ENCODE measurements around the gene F12. TPM values are rescaled to one million over a fixed set of nuclear protein-coding genes. Genes with fewer than 3 reads are reported as not detected.

Gene F12
- total RNA-seq, 1 experiment from 2014 or later, result 10.0 TPM

GRCh38 chr5:177455661-177456590 is 46.6 kb upstream of the F12 start (continued):
- TF ChIP-seq ARID4B (CRISPR knock-in tag; IDR thresholded peaks at IDR 0.05; ENCODE audit: borderline replicate concordance) (peak; percentile 77; the same call in 1 of the 2 replicates), USF1 (CRISPR knock-in tag; IDR thresholded peaks at IDR 0.05) (peak; percentile 51; the same call in 1 of the 2 replicates), FOXK1 (CRISPR knock-in tag; IDR thresholded peaks at IDR 0.05) (no peak), CBFB (CRISPR knock-in tag; IDR thresholded peaks at IDR 0.05; ENCODE audit: low read depth) (0 out of 2 replicates have a peak, but pooled peaks have one; percentile 7), ZNF423 (CRISPR knock-in tag; IDR thresholded peaks at IDR 0.05) (no peak), ZNF396 (CRISPR knock-in tag; IDR thresholded peaks at IDR 0.05; ENCODE audit: borderline replicate concordance) (no peak), TP53 (CRISPR knock-in tag; IDR thresholded peaks at IDR 0.05) (no peak), FOXP4 (CRISPR knock-in tag; IDR thresholded peaks at IDR 0.05) (no peak), SMAD3 (CRISPR knock-in tag; IDR thresholded peaks at IDR 0.05; ENCODE audit: borderline replicate concordance) (peak; percentile 14; the same call in 1 of the 2 replicates), ATF6 (CRISPR knock-in tag; IDR thresholded peaks at IDR 0.05) (no peak), SMAD4 (CRISPR knock-in tag; IDR thresholded peaks at IDR 0.05) (no peak), ZNF281 (CRISPR knock-in tag; IDR thresholded peaks at IDR 0.05) (peak; percentile 1; the same call in 1 of the 2 replicates), NR1H2 (CRISPR knock-in tag; IDR thresholded peaks at IDR 0.05) (no peak), ZNF138 (CRISPR knock-in tag; conservative IDR thresholded peaks at IDR 0.05) (no peak), RELA (CRISPR knock-in tag; IDR thresholded peaks at IDR 0.05; ENCODE audit: borderline replicate concordance) (no peak)
- TF ChIP-seq, protein P1, sequence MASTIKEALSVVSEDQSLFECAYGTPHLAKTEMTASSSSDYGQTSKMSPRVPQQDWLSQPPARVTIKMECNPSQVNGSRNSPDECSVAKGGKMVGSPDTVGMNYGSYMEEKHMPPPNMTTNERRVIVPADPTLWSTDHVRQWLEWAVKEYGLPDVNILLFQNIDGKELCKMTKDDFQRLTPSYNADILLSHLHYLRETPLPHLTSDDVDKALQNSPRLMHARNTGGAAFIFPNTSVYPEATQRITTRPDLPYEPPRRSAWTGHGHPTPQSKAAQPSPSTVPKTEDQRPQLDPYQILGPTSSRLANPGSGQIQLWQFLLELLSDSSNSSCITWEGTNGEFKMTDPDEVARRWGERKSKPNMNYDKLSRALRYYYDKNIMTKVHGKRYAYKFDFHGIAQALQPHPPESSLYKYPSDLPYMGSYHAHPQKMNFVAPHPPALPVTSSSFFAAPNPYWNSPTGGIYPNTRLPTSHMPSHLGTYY (CRISPR knock-in tag; IDR thresholded peaks at IDR 0.05), result no peak
- TF ChIP-seq, protein P2, sequence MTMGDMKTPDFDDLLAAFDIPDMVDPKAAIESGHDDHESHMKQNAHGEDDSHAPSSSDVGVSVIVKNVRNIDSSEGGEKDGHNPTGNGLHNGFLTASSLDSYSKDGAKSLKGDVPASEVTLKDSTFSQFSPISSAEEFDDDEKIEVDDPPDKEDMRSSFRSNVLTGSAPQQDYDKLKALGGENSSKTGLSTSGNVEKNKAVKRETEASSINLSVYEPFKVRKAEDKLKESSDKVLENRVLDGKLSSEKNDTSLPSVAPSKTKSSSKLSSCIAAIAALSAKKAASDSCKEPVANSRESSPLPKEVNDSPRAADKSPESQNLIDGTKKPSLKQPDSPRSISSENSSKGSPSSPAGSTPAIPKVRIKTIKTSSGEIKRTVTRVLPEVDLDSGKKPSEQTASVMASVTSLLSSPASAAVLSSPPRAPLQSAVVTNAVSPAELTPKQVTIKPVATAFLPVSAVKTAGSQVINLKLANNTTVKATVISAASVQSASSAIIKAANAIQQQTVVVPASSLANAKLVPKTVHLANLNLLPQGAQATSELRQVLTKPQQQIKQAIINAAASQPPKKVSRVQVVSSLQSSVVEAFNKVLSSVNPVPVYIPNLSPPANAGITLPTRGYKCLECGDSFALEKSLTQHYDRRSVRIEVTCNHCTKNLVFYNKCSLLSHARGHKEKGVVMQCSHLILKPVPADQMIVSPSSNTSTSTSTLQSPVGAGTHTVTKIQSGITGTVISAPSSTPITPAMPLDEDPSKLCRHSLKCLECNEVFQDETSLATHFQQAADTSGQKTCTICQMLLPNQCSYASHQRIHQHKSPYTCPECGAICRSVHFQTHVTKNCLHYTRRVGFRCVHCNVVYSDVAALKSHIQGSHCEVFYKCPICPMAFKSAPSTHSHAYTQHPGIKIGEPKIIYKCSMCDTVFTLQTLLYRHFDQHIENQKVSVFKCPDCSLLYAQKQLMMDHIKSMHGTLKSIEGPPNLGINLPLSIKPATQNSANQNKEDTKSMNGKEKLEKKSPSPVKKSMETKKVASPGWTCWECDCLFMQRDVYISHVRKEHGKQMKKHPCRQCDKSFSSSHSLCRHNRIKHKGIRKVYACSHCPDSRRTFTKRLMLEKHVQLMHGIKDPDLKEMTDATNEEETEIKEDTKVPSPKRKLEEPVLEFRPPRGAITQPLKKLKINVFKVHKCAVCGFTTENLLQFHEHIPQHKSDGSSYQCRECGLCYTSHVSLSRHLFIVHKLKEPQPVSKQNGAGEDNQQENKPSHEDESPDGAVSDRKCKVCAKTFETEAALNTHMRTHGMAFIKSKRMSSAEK (CRISPR knock-in tag; IDR thresholded peaks at IDR 0.05; ENCODE audit: borderline replicate concordance), result 0 out of 2 replicates have a peak, but pooled peaks have one; percentile 63

Data from WTC11 (cell line).